Right renal pelvis (tissue), 4 donors: ENCODE data around the gene SYT8. TPM values are rescaled to one million over a fixed set of nuclear protein-coding genes. Genes with fewer than 3 reads are reported as not detected.
"Not testable (repeated sequence)": the region's sequence is repeated elsewhere in the genome, so short reads cannot be mapped to it uniquely, and the experiment has no call there.

Source experiments
- DNase-seq, 4 donors: peaks; one replicate each; pipeline ENCODE4 v3.0.0-alpha.2; 2013; ENCODE audit warnings: low read depth in 4 of 4, low spot score in 3 of 4, missing footprints in 1 of 4
- polyA plus RNA-seq, 4 donors: library from polyadenylated mRNA; unstranded; fragments of 120-200 nt; gene quantifications; one replicate each; pipeline ENCODE4 v1.2.1, GENCODE V29; 2013; ENCODE audit not compliant: insufficient read length in 4 of 4

The SYT8 gene
- polyA plus RNA-seq = under 1 TPM in 3 of 4 donors, not detected in 1; 0.15 to 0.69 (median 0.39) TPM

- DNase-seq = no peak
These were observed at the start of gene SYT8 for GRCh38 chr11:1834779-1835670. SYT8 (plus strand) TSS chr11:1834990; CDS start chr11:1835106, 116 bp downstream.

- DNase-seq = no peak
These were observed 48.9 kb upstream of the SYT8 start for GRCh38 chr11:1785749-1786413.

- no peak for DNase-seq
These were observed 48.3 kb upstream of the SYT8 start for GRCh38 chr11:1786466-1786865.

- no peak for DNase-seq
These were observed 42.9 kb upstream of the SYT8 start for GRCh38 chr11:1791912-1792311.

- DNase-seq = no peak
These were observed 42.3 kb upstream of the SYT8 start for GRCh38 chr11:1792461-1792860.

GRCh38 chr11:1793081-1793480 is 41.7 kb upstream of the SYT8 start:
- no peak for DNase-seq

- DNase-seq = no peak
These were observed 38.3 kb upstream of the SYT8 start for GRCh38 chr11:1796413-1797011.

- no peak for DNase-seq
These were observed 37.2 kb upstream of the SYT8 start for GRCh38 chr11:1797391-1798125.

- no peak for DNase-seq
These were observed 31.5 kb upstream of the SYT8 start for GRCh38 chr11:1803246-1803645.

- DNase-seq = not testable (repeated sequence)
These were observed 30.8 kb upstream of the SYT8 start for GRCh38 chr11:1803835-1804519.

- DNase-seq = no peak
These were observed 29.3 kb upstream of the SYT8 start for GRCh38 chr11:1805525-1805924.

- DNase-seq = no peak
These were observed 27.4 kb upstream of the SYT8 start for GRCh38 chr11:1807264-1807995.

- no peak for DNase-seq
These were observed 24.0 kb upstream of the SYT8 start for GRCh38 chr11:1810761-1811160.

- DNase-seq = no peak
These were observed 22.5 kb upstream of the SYT8 start for GRCh38 chr11:1812274-1812673.

GRCh38 chr11:1812801-1813200 is 22.0 kb upstream of the SYT8 start:
- DNase-seq = no peak

- not testable (repeated sequence) for DNase-seq
These were observed 21.4 kb upstream of the SYT8 start for GRCh38 chr11:1813356-1813755.

- no peak for DNase-seq
These were observed 20.1 kb upstream of the SYT8 start for GRCh38 chr11:1814691-1815090.

GRCh38 chr11:1815311-1815710 is 19.5 kb upstream of the SYT8 start:
- DNase-seq = no peak

GRCh38 chr11:1815751-1816150 is 19.0 kb upstream of the SYT8 start:
- DNase-seq = no peak
